Gastrocnemius medialis (tissue), 4 donors: Measurements from ENCODE around the gene NOL4L. TPM values are rescaled to one million over a fixed set of nuclear protein-coding genes. Genes with fewer than 3 reads are reported as not detected.

Experiments
- ATAC-seq, 2 donors: fragments of 150-250 bp; one replicate each; pipeline ENCODE4 v1.9.1; 2016
- DNase-seq, 2 donors: peaks; one replicate each; pipeline ENCODE4 v3.0.0-alpha.2; 2019
- H3K27ac ChIP-seq, 4 donors: fragments of 200-600 bp; sonication (generic); 1 replicate in 1 of 4; 2 replicates in 3 of 4; pipeline ENCODE4 v1.5.1; 2016 to 2018; ENCODE audit warnings: mild to moderate bottlenecking in 2 of 4, moderate library complexity in 1 of 4
- H3K27me3 ChIP-seq, 3 donors: fragments of 200-600 bp; sonication (generic) in 2 of 3; 1 replicate in 1 of 3; 2 replicates in 2 of 3; pipeline versions ENCODE4 v1.5.1 to v1.6.0; 2016 to 2019; ENCODE audit warnings: mild to moderate bottlenecking in 1 of 3, moderate library complexity in 1 of 3
- H3K36me3 ChIP-seq, 2 donors: fragments of 200-600 bp; sonication (generic) in 1 of 2; one replicate each; pipeline ENCODE4 v1.5.1; 2017 to 2018
- H3K4me1 ChIP-seq, 2 donors: fragments of 200-600 bp; sonication (generic) in 1 of 2; one replicate each; pipeline ENCODE4 v1.5.1; 2016 to 2017; ENCODE audit warnings: mild to moderate bottlenecking in 2 of 2
- H3K4me3 ChIP-seq, 4 donors: fragments of 200-600 bp; sonication (generic) in 3 of 4; 1 replicate in 1 of 4; 2 replicates in 3 of 4; pipeline ENCODE4 v1.5.1; 2016 to 2019; ENCODE audit warnings: mild to moderate bottlenecking in 2 of 4
- H3K9me3 ChIP-seq, 3 donors: fragments of 200-600 bp; sonication (generic) in 2 of 3; 1 replicate in 1 of 3; 2 replicates in 2 of 3; pipeline ENCODE4 v1.5.1; 2016 to 2019
- POLR2A ChIP-seq, 2 donors: fragments of 450-650 bp; IDR thresholded peaks; one replicate each; pipeline ENCODE4 v1.6.1; 2017; ENCODE audit warnings: antibody characterized with exemption in 2 of 2, mild to moderate bottlenecking in 2 of 2, moderate library complexity in 2 of 2
- in situ Hi-C, 4 donors: fragments of 200-750 bp; cut with MboI; loops; one replicate each; pipeline versions ENCODE4 v1.15.0 to v1.8.0; 2017; ENCODE audit warnings: low sequenced_read_pairs in 4 of 4
- intact Hi-C: fragments of 100-400 bp; cut with DNase I; formaldehyde crosslinking; loops from one replicate; pipeline ENCODE4 v1.15.1; 2023; ENCODE audit warnings: low total_unique reads
- total RNA-seq, 4 donors: library from RNA; depleted of rRNA; stranded (reverse); fragments of >200 nt; gene quantifications; one replicate each; pipeline versions ENCODE4 v1.1.0 to v1.2.3, GENCODE V29; 2016
- TF ChIP-seq, protein P1 (sequence below), 5 experiments: fragments of 450-650 bp in 3 of 5; fragments of 200-600 bp in 2 of 5; sonication (generic) in 2 of 5; IDR thresholded peaks in 4 of 5; conservative IDR thresholded peaks in 1 of 5; 1 replicate in 4 of 5; 2 replicates in 1 of 5; pipeline ENCODE4 v1.5.1; 2016 to 2019; ENCODE audit warnings: antibody characterized with exemption in 5 of 5, mild to moderate bottlenecking in 3 of 5, moderate library complexity in 3 of 5

The NOL4L gene
- total RNA-seq, 4 donors from 2014 or later = 1.4 to 1.9 (median 1.7) TPM

DNA sequence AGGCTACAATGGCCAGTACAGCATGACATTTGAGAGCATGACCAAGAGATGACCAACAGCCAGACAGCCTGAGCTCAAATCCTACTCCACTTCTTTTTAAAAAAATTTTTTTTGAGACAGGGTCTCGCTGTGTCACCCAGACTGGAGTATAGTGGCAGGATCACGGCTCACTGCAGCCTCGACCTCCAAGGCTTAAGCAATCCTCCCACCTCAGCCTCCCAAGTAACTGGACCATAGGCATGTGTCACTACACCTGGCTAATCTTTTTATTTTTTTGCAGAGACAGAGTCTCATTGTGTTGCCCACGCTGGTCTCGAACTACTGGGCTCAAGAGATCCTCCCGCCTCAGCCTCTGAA, 42.9 kb downstream of the NOL4L start:
- no peaks in the 10 kb centered on the region for H3K27me3 ChIP-seq
- intact Hi-C loops (no loop called here), in situ Hi-C loops (loop anchor here in 1 of 4 donors (10.0 kb wide), 1 partner anchor 113 kb away; no protein-coding TSS in a partner anchor)
- TF ChIP-seq POLR2A (IDR thresholded peaks at IDR 0.05) = no peak
- TF ChIP-seq, protein P1, sequence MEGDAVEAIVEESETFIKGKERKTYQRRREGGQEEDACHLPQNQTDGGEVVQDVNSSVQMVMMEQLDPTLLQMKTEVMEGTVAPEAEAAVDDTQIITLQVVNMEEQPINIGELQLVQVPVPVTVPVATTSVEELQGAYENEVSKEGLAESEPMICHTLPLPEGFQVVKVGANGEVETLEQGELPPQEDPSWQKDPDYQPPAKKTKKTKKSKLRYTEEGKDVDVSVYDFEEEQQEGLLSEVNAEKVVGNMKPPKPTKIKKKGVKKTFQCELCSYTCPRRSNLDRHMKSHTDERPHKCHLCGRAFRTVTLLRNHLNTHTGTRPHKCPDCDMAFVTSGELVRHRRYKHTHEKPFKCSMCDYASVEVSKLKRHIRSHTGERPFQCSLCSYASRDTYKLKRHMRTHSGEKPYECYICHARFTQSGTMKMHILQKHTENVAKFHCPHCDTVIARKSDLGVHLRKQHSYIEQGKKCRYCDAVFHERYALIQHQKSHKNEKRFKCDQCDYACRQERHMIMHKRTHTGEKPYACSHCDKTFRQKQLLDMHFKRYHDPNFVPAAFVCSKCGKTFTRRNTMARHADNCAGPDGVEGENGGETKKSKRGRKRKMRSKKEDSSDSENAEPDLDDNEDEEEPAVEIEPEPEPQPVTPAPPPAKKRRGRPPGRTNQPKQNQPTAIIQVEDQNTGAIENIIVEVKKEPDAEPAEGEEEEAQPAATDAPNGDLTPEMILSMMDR (IDR thresholded peaks at IDR 0.05 in 4 of 5, conservative IDR thresholded peaks at IDR 0.05 in 1 of 5) = no peak
- ATAC-seq = no peak
- no peak overlapping the region for H3K4me3 ChIP-seq
- DNase-seq = no peak
- no peaks in the 10 kb centered on the region for H3K4me1 ChIP-seq
- H3K27ac ChIP-seq = no peak overlapping the region
- no peaks in the 10 kb centered on the region for H3K36me3 ChIP-seq
- H3K9me3 ChIP-seq = no peaks in the 10 kb centered on the region

DNA sequence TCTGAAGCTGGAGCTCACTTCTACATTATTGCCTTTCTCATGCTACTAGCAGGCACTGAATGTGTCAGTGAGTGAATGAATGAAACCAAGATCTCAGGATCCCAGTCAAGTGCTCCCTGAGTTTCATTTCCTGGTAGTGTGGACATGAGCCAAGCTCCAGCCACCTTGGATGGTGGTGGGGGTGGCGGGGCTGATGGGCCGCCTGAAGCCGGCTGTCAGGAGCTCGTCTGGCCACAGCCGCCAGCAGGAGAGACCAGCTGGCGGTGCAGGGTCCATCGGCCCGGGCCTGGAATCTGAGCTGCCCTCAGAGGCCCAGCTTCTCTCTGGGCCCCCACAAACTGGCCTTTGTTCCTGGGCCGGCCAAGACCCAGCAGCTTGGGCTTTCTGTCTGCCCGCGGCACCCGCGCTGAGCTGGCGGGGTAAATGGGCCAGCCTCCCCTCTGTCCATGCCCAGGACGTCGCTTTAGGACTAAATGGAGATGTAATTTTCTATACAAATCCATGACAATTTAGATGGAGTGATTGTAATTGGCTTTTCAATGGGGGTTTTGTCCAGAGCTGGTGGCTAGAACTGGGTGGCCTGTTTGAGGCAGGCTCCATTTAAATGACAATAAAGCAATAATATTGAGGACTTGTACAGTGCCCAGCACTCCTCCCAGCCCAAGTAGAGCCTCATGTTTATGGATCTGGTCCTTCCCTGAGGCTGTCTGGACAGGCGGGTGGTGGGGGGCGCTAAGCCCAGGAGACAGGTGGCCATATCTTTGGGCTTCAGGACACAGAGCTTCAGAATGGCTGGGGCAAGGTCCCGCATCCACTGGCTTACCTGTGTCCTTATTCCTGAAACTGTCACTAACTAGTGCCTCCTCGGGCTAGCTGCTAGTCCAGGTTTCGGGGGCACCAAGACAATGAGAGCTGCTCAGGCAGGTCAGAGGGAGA, 43.5 kb downstream of the NOL4L start:
- no peaks in the 10 kb centered on the region for H3K9me3 ChIP-seq
- no peak for TF ChIP-seq POLR2A (IDR thresholded peaks at IDR 0.05)
- TF ChIP-seq, protein P1 (IDR thresholded peaks at IDR 0.05 in 4 of 5, conservative IDR thresholded peaks at IDR 0.05 in 1 of 5) = no peak
- in situ Hi-C loops (loop anchor here in 1 of 4 donors (10.0 kb wide), 1 partner anchor 113 kb away; no protein-coding TSS in a partner anchor), intact Hi-C loops (no loop called here)
- ATAC-seq (no peak), DNase-seq (no peak)
- H3K4me3 ChIP-seq = no peak overlapping the region
- no peaks in the 10 kb centered on the region for H3K27me3 ChIP-seq
- no peaks in the 10 kb centered on the region for H3K36me3 ChIP-seq
- H3K4me1 ChIP-seq = no peaks in the 10 kb centered on the region
- no peak overlapping the region for H3K27ac ChIP-seq

DNA sequence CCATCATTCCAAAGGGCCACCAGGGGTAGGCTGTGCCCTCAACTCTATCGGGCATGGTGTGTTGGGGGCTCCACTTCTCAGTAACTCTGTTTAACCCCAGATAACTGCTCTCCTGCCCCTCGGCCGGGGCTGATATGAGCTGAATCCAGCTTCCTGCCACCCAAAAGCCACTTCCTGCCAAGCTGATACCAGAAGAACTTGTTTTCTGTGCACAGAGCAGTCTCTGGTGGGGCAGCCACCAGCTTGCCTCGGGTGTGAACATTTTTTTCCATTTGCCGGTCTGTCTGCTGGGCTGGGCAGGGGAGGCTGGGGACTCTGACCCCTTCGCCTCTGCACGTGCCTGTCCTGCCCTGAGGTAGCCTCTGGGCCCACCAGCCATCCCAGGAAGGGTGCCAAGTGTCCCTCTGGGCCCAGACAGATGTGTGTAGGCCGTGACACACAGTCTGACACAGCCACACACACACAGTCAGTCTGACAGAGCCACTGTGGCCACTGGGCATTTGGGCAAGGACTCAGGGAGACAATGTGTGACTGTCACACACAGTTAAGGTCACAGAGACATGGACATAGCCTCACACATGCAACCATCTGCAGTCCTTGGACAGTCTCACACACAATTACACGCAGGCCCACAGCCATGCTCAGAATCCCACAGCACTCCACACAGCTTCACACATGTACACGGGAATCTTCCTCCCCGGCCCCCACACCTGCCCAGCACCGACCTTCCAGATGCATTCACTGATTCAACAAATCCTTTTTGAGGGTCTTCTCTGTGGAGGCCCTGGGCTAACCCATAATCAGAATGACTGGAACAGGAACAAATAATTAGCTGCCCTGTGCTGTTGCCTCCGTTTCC, 45.1 kb downstream of the NOL4L start:
- in situ Hi-C loops (loop anchor here in 1 of 4 donors (10.0 kb wide), 1 partner anchor 115 kb away; no protein-coding TSS in a partner anchor), intact Hi-C loops (no loop called here)
- Histone ChIP-seq H3K27ac (no peak overlapping the region), H3K9me3 (no peaks in the 10 kb centered on the region), H3K36me3 (no peaks in the 10 kb centered on the region), H3K27me3 (no peaks in the 10 kb centered on the region), H3K4me3 (no peak overlapping the region), H3K4me1 (no peaks in the 10 kb centered on the region)
- ATAC-seq (no peak), DNase-seq (no peak)
- no peak for TF ChIP-seq POLR2A (IDR thresholded peaks at IDR 0.05)
- TF ChIP-seq, protein P1 (IDR thresholded peaks at IDR 0.05 in 4 of 5, conservative IDR thresholded peaks at IDR 0.05 in 1 of 5) = no peak

DNA sequence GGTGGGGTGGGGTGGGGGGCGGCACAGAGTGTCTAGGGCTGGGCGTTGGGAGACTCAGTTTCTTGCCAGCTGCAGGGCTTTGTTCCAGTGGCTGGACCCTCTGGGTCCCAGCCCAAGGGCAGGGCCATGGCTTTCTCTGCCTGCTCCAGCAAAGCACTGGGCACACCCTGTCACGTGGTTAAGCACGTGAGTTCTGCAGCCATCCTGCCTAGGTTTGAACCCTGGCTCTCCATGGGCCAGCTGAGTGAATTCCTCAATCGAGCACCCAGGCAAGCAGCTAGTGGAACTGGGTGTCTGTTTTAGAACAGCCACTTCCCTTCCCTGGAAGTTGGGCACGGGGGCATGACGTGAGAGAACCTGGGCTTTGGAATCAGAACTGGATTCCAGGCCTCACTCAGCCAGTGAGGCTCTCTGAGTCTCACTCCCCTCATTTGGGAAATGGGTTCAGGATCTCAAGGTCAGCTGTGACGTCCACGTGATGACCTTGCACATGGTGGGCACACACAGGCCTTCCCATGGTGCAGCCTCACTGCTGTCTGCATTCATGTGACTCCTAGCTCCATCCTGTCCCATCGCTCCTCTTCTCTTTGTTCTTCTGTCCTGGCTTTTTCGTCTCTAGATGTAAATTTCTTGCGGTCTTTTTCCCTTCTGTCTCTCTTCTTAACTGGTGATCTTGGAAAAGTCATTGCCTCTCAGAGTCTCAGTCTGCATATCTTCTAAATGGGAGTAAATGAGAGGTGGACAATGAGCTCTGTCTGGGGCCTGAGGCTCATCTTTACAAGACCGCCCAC, 45.9 kb downstream of the NOL4L start:
- intact Hi-C loops = no loop called here
- DNase-seq = no peak
- H3K4me1 ChIP-seq = no peaks in the 10 kb centered on the region
- H3K4me3 ChIP-seq = no peak overlapping the region
- ATAC-seq = no peak
- no peaks in the 10 kb centered on the region for H3K9me3 ChIP-seq
- TF ChIP-seq, protein P1 (IDR thresholded peaks at IDR 0.05 in 4 of 5, conservative IDR thresholded peaks at IDR 0.05 in 1 of 5) = no peak
- no peak for TF ChIP-seq POLR2A (IDR thresholded peaks at IDR 0.05)
- H3K27ac ChIP-seq = no peak overlapping the region
- in situ Hi-C loops = no loop called here
- H3K27me3 ChIP-seq = no peaks in the 10 kb centered on the region
- H3K36me3 ChIP-seq = no peaks in the 10 kb centered on the region
